IPS-18a (cell line): ENCODE results near the gene GCGR.

Source experiments
- H3K27ac ChIP-seq: one replicate; pipeline ENCODE4 v1.5.1; 2013; ENCODE audit warnings: low read length
- H3K27me3 ChIP-seq: one replicate; pipeline ENCODE4 v1.6.1; 2013; ENCODE audit warnings: mild to moderate bottlenecking, low read length; ENCODE audit not compliant: control insufficient read depth, insufficient read depth
- H3K36me3 ChIP-seq: one replicate; pipeline ENCODE4 v1.6.1; 2013; ENCODE audit warnings: low read depth, low read length; ENCODE audit not compliant: control insufficient read depth
- H3K4me1 ChIP-seq: one replicate; pipeline ENCODE4 v1.6.1; 2013; ENCODE audit warnings: low read depth, low read length; ENCODE audit not compliant: control insufficient read depth
- H3K4me3 ChIP-seq: one replicate; pipeline ENCODE4 v1.5.1; 2013; ENCODE audit warnings: low read length
- H3K9ac ChIP-seq: one replicate; pipeline ENCODE4 v1.6.1; 2013; ENCODE audit warnings: mild to moderate bottlenecking, low read length, moderate library complexity
- H3K9me3 ChIP-seq: one replicate; pipeline ENCODE4 v1.6.1; 2013; ENCODE audit warnings: low read depth, low read length; ENCODE audit not compliant: control insufficient read depth

The GCGR gene

DNA sequence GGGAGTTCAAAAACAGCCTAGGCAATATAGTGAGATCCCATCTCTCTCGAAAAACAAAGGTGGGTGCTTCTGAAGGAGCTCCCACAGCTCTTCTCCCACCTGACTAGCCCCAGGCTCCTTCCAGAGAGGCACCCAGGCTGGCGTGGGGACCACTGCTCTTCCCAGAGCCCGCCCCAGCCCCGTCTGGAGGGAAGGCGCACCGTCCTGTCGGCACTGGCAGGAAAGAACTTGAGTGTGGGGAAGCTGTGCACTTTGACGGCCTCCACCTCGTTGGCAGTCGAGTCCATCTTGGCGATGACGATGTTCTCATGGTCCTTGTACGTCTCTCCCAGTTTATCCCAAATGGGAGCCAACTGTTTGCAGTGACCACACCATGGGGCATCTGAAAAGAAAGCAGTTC lies 41.4 kb downstream of the GCGR start:
- peaks cover 46% of the 10 kb centered on the region for H3K36me3 ChIP-seq

DNA sequence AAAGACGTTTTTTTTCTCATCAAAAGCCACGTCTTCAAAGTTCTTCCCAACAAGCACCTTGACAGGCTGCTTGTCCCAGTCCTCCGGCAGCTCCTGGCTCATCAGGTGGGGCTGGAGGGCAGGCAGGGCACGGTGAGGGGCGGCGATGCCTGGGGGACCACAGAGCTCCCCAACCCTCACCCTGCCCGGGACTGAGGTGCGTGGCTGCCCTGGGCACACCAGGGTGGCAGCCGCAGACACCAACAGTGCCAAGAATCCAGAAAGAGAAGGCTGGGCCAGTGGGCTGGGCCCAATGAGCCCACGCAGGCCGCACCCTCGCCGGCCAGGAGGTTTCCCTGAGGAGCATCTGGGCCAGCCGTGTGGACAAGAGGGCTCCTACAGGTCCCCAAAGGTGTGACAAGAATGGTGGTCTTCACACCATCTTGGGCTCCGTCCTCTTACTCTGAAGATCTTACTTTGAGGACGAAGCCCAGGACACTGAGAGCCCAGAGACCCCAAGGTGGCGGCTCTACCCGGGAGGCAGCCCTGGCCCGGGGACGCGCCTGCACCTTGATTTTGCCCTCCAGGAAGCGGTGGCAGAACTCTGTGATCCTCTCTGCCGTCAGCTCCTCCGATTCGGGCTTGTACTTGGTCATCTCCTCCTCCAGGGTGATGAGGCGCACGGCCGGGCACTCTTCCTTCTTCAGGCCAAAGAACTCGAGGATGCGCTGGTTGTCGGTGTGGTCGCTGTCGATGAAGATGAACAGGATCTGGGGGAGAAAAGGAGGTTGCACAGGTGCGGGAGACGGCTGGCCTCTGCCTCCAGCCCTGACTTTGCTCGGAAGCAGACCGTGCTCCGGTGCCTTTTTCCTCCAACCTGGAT lies 42.2 kb downstream of the GCGR start:
- Histone ChIP-seq H3K9me3 (no peaks in the 10 kb centered on the region), H3K27me3 (no peaks in the 10 kb centered on the region), H3K4me3 (no peak overlapping the region), H3K27ac (no peak overlapping the region), H3K36me3 (peaks cover 46% of the 10 kb centered on the region), H3K4me1 (no peaks in the 10 kb centered on the region), H3K9ac (no peak overlapping the region)

More for the DNA sequence above, 41.4 kb downstream of the GCGR start:
- Histone ChIP-seq H3K9me3 (no peaks in the 10 kb centered on the region), H3K27me3 (no peaks in the 10 kb centered on the region), H3K4me3 (no peak overlapping the region), H3K27ac (no peak overlapping the region), H3K9ac (no peak overlapping the region), H3K4me1 (no peaks in the 10 kb centered on the region)

DNA sequence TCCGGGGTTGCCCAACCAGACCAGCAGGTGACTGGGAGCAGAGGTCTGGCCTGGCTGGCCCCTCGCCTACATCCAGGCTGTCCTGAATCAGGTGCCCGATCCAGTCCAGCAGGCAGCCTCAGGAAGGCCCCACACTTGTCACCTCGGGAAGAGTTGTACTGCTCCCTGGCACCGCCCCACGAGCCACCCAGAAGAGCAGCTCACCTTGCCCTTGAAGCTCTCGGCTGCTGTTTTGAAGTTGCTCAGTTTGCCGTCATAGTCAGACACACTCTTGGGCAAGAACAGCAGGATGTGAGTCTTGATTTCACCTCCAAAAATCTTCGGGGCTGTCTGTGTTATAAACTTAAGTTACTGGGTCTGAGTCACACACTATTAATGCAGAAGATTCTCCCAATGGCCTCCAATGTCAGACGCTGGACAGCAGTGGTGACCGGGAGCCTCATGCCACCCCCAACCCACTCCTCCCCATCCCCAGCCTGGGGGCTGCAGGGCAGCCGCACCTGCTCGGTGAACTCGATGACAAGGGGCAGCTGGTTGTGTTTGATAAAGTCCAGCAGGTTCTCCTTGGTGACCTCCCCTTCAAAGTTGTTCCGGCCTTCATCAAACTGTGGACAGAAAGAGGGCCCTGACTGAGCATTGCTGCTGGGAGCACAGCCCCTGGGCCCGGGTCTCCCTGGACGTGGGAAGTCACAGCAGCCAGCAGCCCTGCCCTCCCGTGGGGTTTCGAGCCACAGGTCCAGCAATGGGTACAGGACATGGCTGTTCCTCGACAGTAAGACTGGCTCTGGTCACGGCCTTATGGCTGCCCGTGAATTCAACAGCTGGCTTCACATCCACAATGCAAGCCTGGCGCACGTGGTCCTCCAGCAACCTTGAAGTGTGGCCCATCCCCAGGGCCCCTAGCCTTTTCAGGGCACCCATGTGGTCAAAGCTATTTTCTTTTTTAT lies 43.1 kb downstream of the GCGR start:
- H3K9me3 ChIP-seq = no peaks in the 10 kb centered on the region
- H3K4me3 ChIP-seq = no peak overlapping the region
- H3K4me1 ChIP-seq = no peaks in the 10 kb centered on the region
- H3K9ac ChIP-seq = no peak overlapping the region
- H3K27me3 ChIP-seq = no peaks in the 10 kb centered on the region
- H3K27ac ChIP-seq = no peak overlapping the region
- H3K36me3 ChIP-seq = peaks cover 54% of the 10 kb centered on the region

DNA sequence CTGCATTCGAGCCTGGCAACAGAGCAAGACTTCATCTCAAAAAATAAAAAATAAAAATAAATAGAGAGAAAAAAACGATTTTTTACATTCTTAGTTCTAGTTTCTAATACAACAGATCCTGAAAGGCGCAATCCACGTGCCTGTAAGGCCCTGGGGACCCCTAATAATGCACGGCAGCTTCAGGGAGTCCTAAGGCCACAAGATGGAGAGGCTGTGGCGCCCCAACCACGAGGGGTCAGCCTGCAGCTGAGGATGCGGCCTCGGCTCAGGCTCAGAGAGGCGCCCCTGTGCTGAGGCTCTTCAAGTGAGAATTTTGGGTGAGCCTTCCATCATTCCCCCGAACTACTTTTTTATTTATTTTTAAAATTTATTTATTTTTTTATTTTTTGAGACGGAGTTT lies 45.5 kb downstream of the GCGR start:
- peaks cover 58% of the 10 kb centered on the region for H3K36me3 ChIP-seq
- no peaks in the 10 kb centered on the region for H3K4me1 ChIP-seq
- H3K9me3 ChIP-seq = no peaks in the 10 kb centered on the region
- H3K4me3 ChIP-seq = no peak overlapping the region
- H3K9ac ChIP-seq = no peak overlapping the region
- no peaks in the 10 kb centered on the region for H3K27me3 ChIP-seq
- no peak overlapping the region for H3K27ac ChIP-seq

DNA sequence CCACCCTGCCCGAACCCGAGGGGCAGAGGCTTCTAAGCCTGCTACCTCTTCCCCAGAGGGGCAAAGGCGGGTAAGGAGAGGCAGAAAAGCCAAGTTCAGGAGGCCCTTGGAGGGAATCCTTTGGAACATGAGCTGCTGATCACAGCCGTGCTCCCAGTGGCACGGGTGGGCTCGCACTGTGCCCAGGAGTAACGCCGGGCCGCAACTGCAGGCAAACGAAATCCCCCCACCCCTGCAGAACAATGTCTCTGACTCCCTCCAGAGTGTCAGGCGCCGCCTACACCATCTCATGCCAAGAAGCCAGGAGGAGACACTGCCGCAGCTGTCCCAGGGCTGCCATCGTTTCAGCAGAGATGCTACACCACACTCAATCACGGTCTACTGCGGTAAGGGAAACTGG lies 47.5 kb downstream of the GCGR start:
- Histone ChIP-seq H3K27ac (no peak overlapping the region), H3K9ac (no peak overlapping the region), H3K4me1 (no peaks in the 10 kb centered on the region), H3K4me3 (no peak overlapping the region), H3K9me3 (no peaks in the 10 kb centered on the region), H3K36me3 (peaks cover 52% of the 10 kb centered on the region), H3K27me3 (no peaks in the 10 kb centered on the region)

DNA sequence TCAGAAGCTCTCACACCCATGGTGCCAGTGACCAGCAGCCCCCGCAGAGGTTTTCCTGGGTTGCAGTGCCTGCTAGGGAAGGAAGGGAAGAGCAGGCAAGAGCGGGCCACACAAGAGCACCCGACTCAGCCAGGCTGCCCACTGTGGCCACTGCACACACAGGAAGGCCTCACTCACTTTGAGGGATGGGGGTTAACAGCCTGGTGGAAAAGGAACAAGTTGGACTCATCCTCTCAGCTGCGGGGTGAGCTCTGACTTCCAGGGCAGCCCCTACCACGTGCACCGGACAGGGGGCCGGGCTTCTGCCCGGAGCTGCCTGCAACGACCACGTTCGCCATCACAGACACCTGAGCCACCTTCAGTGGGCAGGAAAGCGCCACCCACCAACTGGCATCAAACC lies 48.3 kb downstream of the GCGR start:
- H3K9ac ChIP-seq = no peak overlapping the region
- H3K27me3 ChIP-seq = no peaks in the 10 kb centered on the region
- H3K9me3 ChIP-seq = no peaks in the 10 kb centered on the region
- peaks cover 43% of the 10 kb centered on the region for H3K36me3 ChIP-seq
- H3K4me3 ChIP-seq = no peak overlapping the region
- no peak overlapping the region for H3K27ac ChIP-seq
- no peaks in the 10 kb centered on the region for H3K4me1 ChIP-seq

DNA sequence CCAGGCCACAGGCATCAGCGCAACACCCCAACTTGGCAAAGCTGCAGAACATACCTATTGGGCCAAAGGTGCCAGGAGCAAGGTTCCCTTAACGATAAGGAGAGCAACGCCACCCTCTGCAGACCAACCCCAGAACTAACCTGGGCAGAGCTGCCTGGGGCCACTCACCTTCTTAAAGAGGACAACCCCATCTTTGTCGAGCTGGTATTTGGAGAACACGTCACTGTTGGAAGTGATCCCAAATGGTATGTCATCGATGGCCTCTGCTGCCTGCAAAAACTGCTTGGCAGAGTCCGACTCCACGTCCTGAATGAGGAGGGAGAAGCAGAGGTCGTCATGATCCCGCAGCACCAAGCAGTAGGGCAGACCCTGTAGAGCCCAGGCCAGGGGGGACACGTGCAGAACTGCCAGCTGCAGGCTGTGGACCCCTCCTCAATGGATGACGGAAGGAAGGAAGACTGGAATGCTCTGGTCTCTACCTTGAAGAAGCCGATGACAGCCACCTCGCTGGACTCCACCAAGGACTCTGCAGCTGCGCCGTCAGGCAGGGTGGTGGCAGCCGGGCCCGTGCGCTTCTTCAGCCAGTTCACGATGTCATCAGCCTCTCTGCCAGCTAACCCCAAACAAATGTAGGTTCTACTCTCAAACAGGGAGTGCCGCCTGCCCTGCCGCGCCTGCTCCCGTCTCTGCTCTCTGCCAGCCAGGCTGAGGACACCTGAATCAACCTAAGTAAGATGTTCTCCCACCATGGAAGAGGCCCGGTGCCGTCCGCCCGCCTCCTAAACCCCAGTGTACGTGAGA lies 51.2 kb downstream of the GCGR start:
- Histone ChIP-seq H3K4me1 (peaks cover 5% of the 10 kb centered on the region), H3K9ac (no peak overlapping the region), H3K4me3 (no peak overlapping the region), H3K27me3 (no peaks in the 10 kb centered on the region), H3K9me3 (no peaks in the 10 kb centered on the region), H3K36me3 (peaks cover 47% of the 10 kb centered on the region), H3K27ac (no peak overlapping the region)

DNA sequence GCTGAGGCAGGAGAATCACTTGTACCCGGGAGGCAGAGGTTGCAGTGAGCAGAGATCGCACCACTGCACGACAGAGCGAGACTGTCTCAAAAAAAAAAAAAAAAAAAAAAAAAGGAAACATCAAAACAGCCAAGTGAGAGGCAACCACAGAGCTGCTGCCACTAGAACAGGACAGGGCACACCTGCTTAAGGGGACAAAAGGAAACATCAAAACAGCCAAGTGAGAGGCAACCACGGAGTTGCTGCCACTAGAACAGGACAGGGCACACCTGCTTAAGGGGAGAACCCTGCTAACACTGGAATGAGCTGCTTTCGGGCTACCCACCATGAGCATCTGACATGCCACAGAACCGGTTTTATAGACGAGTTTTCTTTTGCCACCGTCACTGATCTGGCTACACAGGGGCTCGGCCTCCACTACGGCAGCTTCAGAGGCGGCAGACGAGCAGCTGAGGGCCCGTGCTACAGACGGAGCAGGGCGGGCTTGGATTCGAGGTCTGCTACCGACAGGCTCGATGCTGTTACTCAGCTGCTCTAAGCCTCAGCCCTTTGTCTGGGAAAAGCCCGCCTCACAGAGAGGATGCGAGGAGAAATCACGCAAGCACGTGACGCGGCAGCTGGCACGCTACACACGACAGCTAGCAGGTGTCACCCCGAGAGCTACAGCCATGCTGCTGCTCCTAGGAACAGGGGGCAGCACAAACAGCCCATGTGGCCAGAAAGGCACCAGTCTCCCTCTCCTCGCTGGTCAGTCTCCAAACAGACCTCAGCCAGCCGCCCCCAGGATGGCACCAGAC lies 54.4 kb downstream of the GCGR start:
- no peak overlapping the region for H3K27ac ChIP-seq
- no peak overlapping the region for H3K9ac ChIP-seq
- peaks cover 5% of the 10 kb centered on the region for H3K4me1 ChIP-seq
- no peaks in the 10 kb centered on the region for H3K27me3 ChIP-seq
- no peak overlapping the region for H3K4me3 ChIP-seq
- peaks cover 30% of the 10 kb centered on the region for H3K36me3 ChIP-seq
- H3K9me3 ChIP-seq = no peaks in the 10 kb centered on the region

DNA sequence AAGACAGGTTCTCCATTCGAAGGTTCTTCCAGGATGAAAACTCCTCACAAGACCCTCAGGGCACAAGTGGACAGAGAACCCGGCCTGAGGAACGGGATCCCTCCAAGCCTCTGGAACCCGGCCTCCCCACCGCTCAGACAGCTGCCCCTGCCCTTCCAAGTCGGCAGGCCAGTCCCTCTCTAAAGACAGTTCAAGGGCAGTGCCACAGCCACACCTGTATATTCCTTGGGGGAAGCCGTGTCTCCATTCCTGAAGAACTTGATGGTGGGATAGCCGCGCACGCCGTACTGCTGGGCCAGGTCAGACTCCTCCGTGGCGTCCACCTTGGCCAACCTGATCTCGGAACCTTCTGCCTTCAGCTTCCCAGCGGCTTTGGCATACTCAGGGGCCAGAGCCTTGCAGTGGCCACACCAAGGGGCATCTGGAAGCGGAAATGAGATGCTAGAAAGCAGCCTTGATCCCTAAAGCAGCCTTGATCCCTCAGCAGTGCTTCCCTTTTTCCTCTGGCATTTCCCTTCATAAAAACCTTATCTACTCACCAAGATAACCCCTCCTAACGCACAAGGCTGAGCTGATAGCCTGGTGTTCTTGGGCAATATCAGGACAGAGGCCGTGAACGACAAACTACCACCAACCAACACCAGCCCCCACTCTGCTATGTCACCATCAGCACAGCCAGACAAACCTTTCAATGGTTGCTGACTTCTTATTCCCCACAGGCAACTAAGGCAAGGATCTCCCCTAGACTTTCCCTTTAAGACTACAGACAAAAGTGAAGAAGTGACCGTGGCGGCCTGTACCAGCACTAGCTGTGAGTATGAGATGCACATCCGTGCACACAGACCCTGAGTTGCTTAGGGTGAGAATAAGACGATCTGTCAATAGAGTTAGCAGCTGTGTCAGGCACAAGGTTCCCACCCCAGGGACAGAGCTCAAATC lies 55.3 kb downstream of the GCGR start:
- Histone ChIP-seq H3K4me3 (peak overlapping the region; percentile 86), H3K9ac (peak overlapping the region; percentile 63), H3K27me3 (no peaks in the 10 kb centered on the region), H3K4me1 (peaks cover 5% of the 10 kb centered on the region), H3K27ac (no peak overlapping the region), H3K9me3 (no peaks in the 10 kb centered on the region), H3K36me3 (peaks cover 26% of the 10 kb centered on the region)
